Activated CD4-positive, alpha-beta T cell treated with anti-CD3 and anti-CD28 coated beads for 48 hours (primary cell): ENCODE measurements around the gene MPL.

Experiments used
- DNase-seq: peaks from one replicate; pipeline ENCODE4 v3.0.0-alpha.2; 2020

Gene MPL

GRCh38 chr1:43327549-43328292 lies 9.9 kb upstream of the MPL start:
- DNase-seq = no peak

DNA sequence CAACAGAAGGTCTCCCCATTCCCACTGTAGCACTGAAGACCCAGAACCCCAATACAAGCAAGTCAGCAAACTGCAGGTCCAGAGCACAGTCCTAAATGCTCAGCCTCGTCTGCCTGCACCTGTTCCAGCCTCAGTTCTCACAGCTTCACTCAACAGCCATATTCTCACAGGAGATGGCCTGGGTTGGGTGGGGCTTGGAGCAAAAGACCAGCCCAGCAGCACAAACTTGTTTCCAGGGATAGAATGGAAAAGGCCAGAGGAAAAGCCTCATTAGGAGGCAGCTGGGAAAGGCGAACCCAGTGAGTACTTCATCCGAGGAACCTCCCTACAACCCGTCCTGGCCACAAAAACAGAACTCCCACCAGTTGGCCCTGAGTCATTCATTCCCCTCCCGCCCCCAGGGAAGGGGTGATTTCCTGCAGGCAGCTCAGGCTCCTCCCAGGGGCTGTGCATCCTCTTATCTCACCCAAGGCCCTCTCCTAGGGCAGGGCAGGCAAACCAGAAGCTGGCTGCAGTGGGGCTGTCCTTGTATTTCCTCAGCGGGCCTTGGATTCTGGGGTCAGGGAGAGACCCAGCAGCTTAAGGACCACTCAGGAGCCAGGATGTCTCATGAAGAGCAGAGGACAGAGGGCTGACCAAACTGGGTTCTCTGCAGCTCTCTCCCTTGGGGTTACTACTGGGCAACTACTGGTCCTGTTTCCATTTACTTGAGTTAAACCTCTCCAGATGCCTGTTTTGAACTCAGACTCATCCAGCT lies 7.4 kb upstream of the MPL start:
- peak; percentile 85 for DNase-seq

DNA sequence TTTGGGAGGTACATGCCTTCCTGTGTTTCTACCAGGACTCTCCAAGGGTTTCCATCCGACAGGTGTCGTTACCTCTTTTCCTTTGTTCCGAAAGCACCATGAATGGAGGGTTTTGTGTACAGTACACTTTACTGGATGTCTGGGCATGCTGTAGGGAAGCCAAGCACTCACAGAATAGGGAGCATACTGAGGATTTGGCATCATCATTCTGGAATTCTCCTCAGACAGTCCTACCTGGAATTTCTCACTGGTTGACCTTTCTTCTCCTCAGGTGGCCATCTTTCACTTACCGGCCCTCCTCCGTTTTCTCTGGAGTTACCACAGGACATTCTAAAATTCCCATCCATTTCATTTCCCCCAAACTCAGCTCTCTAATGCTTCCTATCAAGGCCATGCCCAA lies 5.9 kb upstream of the MPL start:
- no peak for DNase-seq

DNA sequence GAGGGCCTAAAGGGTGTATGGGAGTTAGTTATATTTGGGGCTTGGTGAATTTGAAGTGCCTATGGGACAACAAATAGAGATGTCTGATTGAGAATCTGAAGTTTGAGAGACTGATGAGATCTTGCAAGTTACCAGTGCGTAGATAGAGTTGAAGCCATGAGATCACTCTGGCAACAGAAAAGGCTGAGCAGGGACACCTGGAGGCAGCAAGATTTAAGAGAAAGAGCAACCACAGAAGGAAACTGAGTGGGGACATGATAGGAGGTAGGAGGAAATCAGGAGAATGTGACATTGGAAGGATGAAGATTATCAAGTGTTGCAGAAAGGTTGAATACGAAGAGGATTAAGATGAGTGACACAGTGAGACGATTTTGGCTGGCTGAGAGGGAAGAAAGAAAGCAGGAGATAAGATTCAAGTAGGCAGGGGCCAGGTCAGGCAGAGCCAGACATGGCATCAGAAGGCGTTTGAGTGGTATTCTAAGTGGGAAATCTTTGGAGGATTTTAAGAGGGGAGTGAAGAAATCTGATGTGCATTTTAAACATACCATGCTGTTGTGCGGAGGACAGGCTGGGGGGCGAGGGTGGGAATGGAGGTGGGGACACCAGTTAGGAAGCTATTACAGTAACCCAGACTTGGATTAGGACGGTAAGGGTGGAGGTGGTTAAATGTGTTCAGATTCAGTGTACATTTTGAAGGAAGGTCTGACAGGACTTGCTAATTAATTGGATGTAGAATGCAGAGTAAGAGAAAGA lies 3.0 kb upstream of the MPL start:
- no peak for DNase-seq

DNA sequence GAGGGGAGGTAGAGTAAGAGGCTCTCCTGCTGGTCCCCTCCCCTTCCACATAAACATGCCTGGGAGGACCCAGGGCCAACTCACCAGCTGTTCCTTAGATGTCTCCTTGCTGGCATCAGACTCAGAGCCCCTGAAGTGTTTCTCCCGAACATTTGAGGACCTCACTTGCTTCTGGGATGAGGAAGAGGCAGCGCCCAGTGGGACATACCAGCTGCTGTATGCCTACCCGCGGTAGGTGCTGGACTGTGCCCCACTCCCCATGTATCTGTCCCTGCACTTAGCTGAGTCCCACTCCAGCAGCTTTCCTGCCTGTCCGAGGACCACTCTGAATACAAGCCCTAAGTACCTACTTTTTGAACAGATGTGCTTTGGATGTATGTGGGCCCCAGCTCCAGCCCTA lies 383 bp downstream of the MPL start:
- no peak for DNase-seq

GRCh38 chr1:43339584-43340232 lies 2.1 kb downstream of the MPL start:
- DNase-seq = no peak

DNA sequence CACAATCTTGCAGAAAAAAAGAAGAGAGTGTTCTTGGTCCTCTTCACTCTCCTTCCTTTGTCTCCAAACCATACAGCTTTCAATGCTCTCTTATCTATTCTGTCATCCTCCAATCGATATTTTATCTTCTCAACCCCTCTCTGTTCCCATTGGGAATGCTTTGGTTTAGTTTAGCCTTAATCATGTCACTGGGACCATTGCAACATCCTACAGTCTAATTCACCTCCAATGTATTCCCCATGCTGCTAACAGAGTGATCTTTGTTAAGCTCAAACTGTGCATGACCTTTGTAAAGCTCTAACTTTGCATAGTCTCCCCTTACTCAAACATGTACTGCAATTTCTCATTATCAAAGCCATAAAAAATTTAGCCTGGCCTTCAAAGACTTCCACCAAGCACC lies 2.9 kb downstream of the MPL start:
- DNase-seq = no peak

DNA sequence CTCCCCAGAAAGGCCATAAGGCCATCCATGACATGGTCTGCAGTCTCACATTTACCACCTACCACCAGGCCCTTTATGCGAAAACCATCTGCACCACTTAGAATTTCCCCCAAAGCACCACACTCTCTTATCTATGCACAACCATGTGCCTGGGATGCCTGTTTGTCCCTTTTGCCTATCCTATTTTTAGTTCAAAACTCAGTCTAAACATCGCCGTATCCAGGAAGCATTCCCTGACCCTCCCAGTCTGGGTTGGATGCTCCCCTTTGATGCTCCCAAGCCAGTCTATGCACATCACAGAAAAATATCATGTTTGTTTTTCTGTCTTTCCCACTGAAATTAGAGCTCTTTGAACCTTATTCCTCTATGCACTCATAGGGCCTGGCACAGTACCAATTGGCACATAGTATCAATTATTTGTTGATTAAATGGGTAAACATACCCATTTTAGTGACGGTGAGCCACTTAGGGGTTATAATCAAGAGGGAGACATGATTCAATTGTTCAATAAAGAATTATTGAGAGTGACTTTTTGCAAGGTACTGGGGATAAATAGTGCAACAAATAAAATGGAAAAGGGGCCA lies 6.7 kb downstream of the MPL start:
- DNase-seq = no peak

DNA sequence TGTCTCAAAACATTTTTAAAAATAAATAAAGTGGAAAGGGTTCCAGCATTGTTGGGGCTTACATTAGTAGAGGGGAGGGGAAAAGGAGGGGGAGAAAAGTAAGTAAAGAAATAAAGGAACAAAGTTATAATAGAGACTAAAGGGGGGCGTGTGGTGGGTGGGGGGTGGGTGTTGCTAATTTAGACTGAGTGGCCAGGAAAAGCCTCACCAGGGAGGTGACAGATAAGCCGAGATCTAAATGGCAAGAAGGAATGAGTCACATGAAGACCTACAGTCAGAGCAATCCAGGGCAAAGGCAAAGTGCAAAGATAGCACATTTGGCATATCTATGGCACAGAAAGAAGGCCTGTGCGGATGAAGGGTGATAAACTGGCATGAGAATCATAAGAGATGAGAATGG lies 7.5 kb downstream of the MPL start:
- no peak for DNase-seq

GRCh38 chr1:43346636-43347035 lies 9.0 kb downstream of the MPL start:
- no peak for DNase-seq

GRCh38 chr1:43348343-43348808 lies 10.8 kb downstream of the MPL start:
- DNase-seq = no peak

GRCh38 chr1:43348809-43349593 lies 11.4 kb downstream of the MPL start:
- peak; percentile 51 for DNase-seq

DNA sequence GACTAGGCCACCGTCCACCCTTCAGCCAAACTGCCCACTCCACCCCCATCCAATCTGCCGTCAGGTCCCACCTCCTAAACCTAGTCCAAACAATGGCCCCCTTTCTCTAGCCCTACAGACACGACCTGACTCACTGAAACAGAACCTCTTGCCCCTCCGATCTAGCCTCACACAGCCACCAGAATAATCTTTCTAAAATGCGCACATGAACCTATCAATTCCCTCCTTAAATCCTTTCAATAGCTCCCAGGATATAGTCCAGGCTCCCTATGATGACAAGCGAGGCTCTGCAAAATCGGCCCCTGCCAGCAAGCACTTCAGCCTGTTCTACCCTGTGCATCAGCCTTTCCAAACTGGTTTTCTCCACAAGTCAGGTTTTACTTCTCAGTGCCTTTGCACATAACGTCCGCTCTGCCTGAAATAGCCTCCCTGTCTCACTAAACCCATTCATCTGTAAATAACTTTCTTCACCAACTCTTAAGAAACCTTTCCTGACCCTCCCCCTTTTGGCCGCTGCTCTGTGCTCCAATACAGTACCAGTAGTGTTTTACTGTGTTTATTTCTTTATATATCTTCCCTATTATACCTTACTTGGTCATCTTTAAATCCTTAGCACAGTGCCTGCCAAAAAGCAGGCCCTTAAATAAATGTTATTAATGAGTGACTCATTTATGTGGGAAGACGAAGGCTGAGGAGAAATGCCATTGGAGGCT lies 12.1 kb downstream of the MPL start:
- no peak for DNase-seq

DNA sequence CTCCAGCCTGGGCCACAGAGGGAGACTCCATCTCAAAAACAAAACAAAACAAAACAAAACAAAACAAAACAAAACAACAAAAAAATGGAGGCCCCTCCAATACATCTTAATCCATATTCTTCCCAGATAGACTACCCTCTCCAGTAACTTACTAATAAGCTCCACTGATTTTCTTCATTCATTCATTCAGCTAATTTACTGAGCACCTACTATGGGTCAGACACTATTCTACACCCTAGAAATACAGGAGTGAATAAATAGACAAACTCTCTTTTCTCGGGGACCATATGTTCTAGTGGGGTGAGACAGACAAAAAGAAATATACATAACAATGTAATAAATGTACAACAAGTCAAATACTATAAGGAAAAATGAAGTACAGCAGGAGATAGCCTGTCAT lies 13.4 kb downstream of the MPL start:
- no peak for DNase-seq

DNA sequence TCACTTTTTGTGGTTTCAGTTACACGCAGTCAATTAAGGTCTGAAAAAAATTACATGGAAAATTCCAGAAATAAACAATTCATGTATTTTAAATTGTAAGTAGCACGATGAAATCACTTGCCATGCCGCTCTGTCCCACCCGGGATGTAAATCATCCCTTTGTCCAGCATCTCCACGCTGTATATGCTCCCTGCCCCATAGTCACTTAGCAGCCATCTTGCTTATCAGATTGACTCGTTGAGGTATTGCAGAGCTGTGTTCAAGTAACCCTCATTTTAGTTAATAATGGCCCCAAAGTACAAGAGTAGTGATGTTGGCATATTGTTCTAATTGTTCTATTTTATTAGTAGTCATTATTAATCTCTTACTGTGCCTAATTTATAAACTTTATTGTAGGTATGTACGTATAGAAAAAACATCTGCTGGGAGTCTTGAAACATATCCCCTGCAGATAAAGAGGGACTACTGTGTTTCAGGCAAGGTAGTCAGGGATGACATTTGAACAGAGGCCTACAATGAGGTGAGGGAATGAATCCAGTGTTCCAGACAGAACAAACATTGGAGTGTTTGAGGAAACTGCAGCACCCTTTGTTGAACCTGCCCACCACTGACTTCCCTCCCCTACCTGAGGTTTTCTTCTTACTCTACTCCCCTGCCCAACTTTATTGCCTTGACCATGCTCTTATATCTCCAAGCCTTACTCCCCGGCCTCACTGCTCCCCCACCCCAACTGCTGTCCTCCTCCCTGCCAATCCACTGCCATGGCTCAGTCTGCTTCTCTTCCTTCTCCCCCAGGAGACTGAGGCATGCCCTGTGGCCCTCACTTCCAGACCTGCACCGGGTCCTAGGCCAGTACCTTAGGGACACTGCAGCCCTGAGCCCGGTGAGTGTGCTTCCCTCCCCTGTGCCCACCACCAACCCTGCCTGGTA lies 14.1 kb downstream of the MPL start:
- no peak for DNase-seq

DNA sequence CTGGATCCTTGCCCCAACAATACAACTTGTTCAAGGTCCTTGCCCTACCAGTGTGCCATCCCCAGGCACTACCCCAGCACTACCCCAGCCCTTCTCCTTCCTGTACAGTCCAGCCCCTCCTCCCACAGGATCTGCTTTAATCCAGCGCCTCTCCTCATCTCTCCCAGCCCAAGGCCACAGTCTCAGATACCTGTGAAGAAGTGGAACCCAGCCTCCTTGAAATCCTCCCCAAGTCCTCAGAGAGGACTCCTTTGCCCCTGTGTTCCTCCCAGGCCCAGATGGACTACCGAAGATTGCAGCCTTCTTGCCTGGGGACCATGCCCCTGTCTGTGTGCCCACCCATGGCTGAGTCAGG lies 14.7 kb downstream of the MPL start:
- no peak for DNase-seq

DNA sequence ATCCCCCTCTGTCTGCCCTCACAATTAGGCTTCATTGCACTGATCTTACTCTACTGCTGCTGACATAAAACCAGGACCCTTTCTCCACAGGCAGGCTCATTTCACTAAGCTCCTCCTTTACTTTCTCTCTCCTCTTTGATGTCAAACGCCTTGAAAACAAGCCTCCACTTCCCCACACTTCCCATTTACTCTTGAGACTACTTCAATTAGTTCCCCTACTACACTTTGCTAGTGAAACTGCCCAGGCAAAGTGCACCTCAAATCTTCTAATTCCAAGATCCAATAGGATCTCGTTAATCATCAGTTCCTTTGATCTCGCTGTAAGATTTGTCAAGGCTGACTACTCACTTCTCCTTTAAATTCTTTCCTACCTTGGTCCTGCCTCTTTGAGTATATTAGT lies 15.3 kb downstream of the MPL start:
- no peak for DNase-seq

DNA sequence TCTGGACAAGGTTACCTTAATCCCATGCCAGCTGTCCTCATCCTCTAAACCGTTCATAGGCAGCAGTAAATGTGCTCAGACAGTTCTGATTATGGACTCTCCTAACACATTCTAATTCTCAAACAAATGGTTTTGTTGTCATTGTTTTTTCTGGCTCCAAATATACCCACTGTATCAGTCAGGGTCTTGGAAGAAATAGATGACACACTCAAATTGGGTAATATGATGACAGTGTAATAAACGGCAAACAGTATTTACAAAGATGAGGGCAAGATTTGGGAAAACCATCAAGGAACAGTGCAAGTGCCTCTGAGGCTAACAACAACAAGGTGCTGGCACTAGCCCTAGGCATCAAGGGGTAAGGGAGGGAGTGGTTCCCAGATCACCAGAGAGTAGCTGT lies 16.9 kb downstream of the MPL start:
- DNase-seq = no peak

- DNase-seq = no peak
Observed at GRCh38 chr1:43354936-43355335, 17.3 kb downstream of the MPL start.

DNA sequence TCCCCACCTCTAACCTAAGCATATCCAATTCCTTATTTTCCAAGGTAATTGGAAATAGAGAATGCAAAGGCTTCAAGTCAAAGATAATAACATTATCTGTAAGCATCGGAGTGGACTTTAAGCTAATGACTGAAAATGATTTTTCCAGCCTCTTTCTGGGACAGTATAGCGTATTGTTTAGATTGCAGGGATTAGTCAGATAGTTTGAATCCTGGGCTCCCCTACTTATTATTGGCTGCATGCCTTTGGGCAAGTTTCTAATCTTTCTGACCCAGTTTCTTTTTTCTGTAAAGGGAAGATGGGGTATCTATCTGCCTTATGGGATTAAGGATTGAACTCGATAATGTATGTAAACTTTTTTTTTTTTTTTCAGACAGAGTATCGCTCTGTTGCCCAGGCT lies 19.6 kb downstream of the MPL start:
- DNase-seq = no peak
